ENCODE measurements around the gene SDK1.
A peak's percentile ranks its signal among the peaks of the same experiment; 100 is the strongest.
"Not testable (repeated sequence)": the region's sequence is repeated elsewhere in the genome, so short reads cannot be mapped to it uniquely, and the experiment has no call there.

The SDK1 gene

GRCh38 chr7:3668743-3669142 is 367.7 kb downstream of the SDK1 start:
- no peak for DNase-seq (ENCODE audit: low read depth)

- no peak for DNase-seq (ENCODE audit: low read depth)
Observed at GRCh38 chr7:3670898-3671297, 369.8 kb downstream of the SDK1 start.

GRCh38 chr7:3673524-3673923 is 372.5 kb downstream of the SDK1 start:
- DNase-seq (ENCODE audit: low read depth): peak; percentile 29

GRCh38 chr7:3678314-3678810 is 377.3 kb downstream of the SDK1 start:
- no peak for DNase-seq (ENCODE audit: low read depth)

- no peak for DNase-seq (ENCODE audit: low read depth)
Observed at GRCh38 chr7:3682028-3682710, 381.1 kb downstream of the SDK1 start.

- DNase-seq (ENCODE audit: low read depth): no peak
Observed at GRCh38 chr7:3683546-3684539, 382.8 kb downstream of the SDK1 start.

- DNase-seq (ENCODE audit: low read depth): no peak
Observed at GRCh38 chr7:3688071-3688470, 387.0 kb downstream of the SDK1 start.

- DNase-seq (ENCODE audit: low read depth): no peak
Observed at GRCh38 chr7:3688842-3689241, 387.8 kb downstream of the SDK1 start.

- DNase-seq (ENCODE audit: low read depth): no peak
Observed at GRCh38 chr7:3691478-3692158, 390.6 kb downstream of the SDK1 start.

GRCh38 chr7:3695602-3696001 is 394.6 kb downstream of the SDK1 start:
- DNase-seq (ENCODE audit: low read depth): no peak

- DNase-seq (ENCODE audit: low read depth): no peak
Observed at GRCh38 chr7:3696113-3696512, 395.1 kb downstream of the SDK1 start.

GRCh38 chr7:3697472-3697871 is 396.4 kb downstream of the SDK1 start:
- DNase-seq (ENCODE audit: low read depth): no peak

- DNase-seq (ENCODE audit: low read depth): no peak
Observed at GRCh38 chr7:3705258-3705657, 404.2 kb downstream of the SDK1 start.

GRCh38 chr7:3706091-3706490 is 405.0 kb downstream of the SDK1 start:
- DNase-seq (ENCODE audit: low read depth): not testable (repeated sequence)

- DNase-seq (ENCODE audit: low read depth): no peak
Observed at GRCh38 chr7:3710122-3710521, 409.1 kb downstream of the SDK1 start.

GRCh38 chr7:3710531-3710930 is 409.5 kb downstream of the SDK1 start:
- no peak for DNase-seq (ENCODE audit: low read depth)

GRCh38 chr7:3712841-3713240 is 411.8 kb downstream of the SDK1 start:
- DNase-seq (ENCODE audit: low read depth): no peak

- no peak for DNase-seq (ENCODE audit: low read depth)
Observed at GRCh38 chr7:3721422-3721821, 420.4 kb downstream of the SDK1 start.

- DNase-seq (ENCODE audit: low read depth): no peak
Observed at GRCh38 chr7:3722396-3722922, 421.4 kb downstream of the SDK1 start.

GRCh38 chr7:3725155-3726059 is 424.4 kb downstream of the SDK1 start:
- no peak for DNase-seq (ENCODE audit: low read depth)

- DNase-seq (ENCODE audit: low read depth): no peak
Observed at GRCh38 chr7:3730276-3730675, 429.2 kb downstream of the SDK1 start.
